CD4-positive, alpha-beta T cell (primary cell): ENCODE measurements around the gene LYPD3. TPM values are rescaled to one million over a fixed set of nuclear protein-coding genes. Genes with fewer than 3 reads are reported as not detected.

ENCODE experiments used
- ATAC-seq: fragments of 200-7000 bp; cut with Tn5 transposase; one replicate; pipeline ENCODE4 v1.10.0; 2022; ENCODE audit warnings: mild to moderate bottlenecking; ENCODE audit not compliant: poor library complexity
- CTCF ChIA-PET: fragments of 350-600 bp; sonication (Branson Sonifier 250); formaldehyde crosslinking; loops from one replicate; lab custom pipeline; 2021; ENCODE audit warnings: antibody characterized with exemption, inconsistent platforms; lab: Charles Lee
- POLR2A ChIA-PET: fragments of 350-600 bp; sonication (Branson Sonifier 250); formaldehyde crosslinking; loops from one replicate; lab custom pipeline; 2021; ENCODE audit warnings: antibody characterized with exemption, inconsistent platforms; lab: Charles Lee
- DNase-seq, 14 experiments: peaks; one replicate each; pipeline ENCODE4 v3.0.0-alpha.2; 2013 to 2020; ENCODE audit warnings: mixed read lengths in 2 of 14
- H3K27ac ChIP-seq, 2 donors: one replicate each; pipeline versions ENCODE4 v1.5.1 to v1.7.0; 2013; ENCODE audit warnings: low read length in 2 of 2, low read depth in 1 of 2, mild to moderate bottlenecking in 1 of 2
- H3K27me3 ChIP-seq, 2 experiments: 1 replicate in 1 of 2; 2 replicates in 1 of 2; pipeline versions ENCODE4 v1.6.1 to v1.7.0; 2013; ENCODE audit warnings: low read length in 2 of 2, control low read depth in 1 of 2, mild to moderate bottlenecking in 1 of 2, moderate library complexity in 1 of 2; ENCODE audit not compliant: insufficient read depth in 2 of 2, control insufficient read depth in 1 of 2
- H3K36me3 ChIP-seq: one replicate; pipeline ENCODE4 v1.6.1; 2013; ENCODE audit warnings: low read length, control low read depth; ENCODE audit not compliant: insufficient read depth
- H3K4me1 ChIP-seq: one replicate; pipeline ENCODE4 v1.6.1; 2013; ENCODE audit warnings: low read length, control low read depth; ENCODE audit not compliant: insufficient read depth
- H3K4me3 ChIP-seq: one replicate; pipeline ENCODE4 v1.5.1; 2013; ENCODE audit warnings: mild to moderate bottlenecking, low read length, moderate library complexity
- H3K9me3 ChIP-seq, 2 experiments: 1 replicate in 1 of 2; 2 replicates in 1 of 2; pipeline versions ENCODE4 v1.6.1 to v1.7.0; 2013; ENCODE audit warnings: low read length in 2 of 2, mild to moderate bottlenecking in 2 of 2, control low read depth in 1 of 2, moderate library complexity in 1 of 2; ENCODE audit not compliant: control insufficient read depth in 1 of 2, insufficient read depth in 1 of 2
- H3K27ac Mint-ChIP-seq: one replicate; pipeline ENCODE4 v1.8.0; 2020; ENCODE audit warnings: mixed read lengths
- H3K27me3 Mint-ChIP-seq: one replicate; pipeline ENCODE4 v1.8.0; 2021; ENCODE audit warnings: mixed read lengths
- H3K36me3 Mint-ChIP-seq: one replicate; pipeline ENCODE4 v1.8.0; 2021; ENCODE audit warnings: low read depth, mixed read lengths
- H3K4me1 Mint-ChIP-seq: one replicate; pipeline ENCODE4 v1.8.0; 2021; ENCODE audit warnings: low read depth, mixed read lengths
- H3K4me3 Mint-ChIP-seq: one replicate; pipeline ENCODE4 v1.8.0; 2020; ENCODE audit warnings: mild to moderate bottlenecking, mixed read lengths
- H3K9me3 Mint-ChIP-seq: one replicate; pipeline ENCODE4 v1.8.0; 2020; ENCODE audit warnings: mixed read lengths
- CTCF ChIP-seq: fragments of 200-600 bp; IDR thresholded peaks from one replicate; pipeline ENCODE4 v1.8.0; 2022; ENCODE audit warnings: antibody characterized with exemption, mild to moderate bottlenecking
- intact Hi-C, 2 experiments: fragments of 100-400 bp; cut with DNase I in 1 of 2; cut with micrococcal nuclease in 1 of 2; formaldehyde crosslinking; loops; one replicate each; pipeline versions ENCODE4 v1.15.1 to v1.9.0; 2023 to 2025; cut with DNase I, micrococcal nuclease
- total RNA-seq, 174 experiments: library from RNA in 2 of 174; stranded (reverse) in 2 of 174; gene quantifications; one replicate each; pipeline ENCODE4 v1.2.3 and lab custom pipeline; 2021 to 2026

LYPD3 gene
- total RNA-seq, 2 experiments from 2014 or later = 35.6 to 37.3 TPM

- H3K36me3 Mint-ChIP-seq = no peaks in the 10 kb centered on the region
- Histone ChIP-seq H3K27ac (no peak overlapping the region), H3K9me3 (no peaks in the 10 kb centered on the region), H3K4me1 (peaks cover 3% of the 10 kb centered on the region), H3K27me3 (no peaks in the 10 kb centered on the region), H3K36me3 (no peaks in the 10 kb centered on the region), H3K4me3 (no peak overlapping the region)
- no peaks in the 10 kb centered on the region for H3K9me3 Mint-ChIP-seq
- ChIA-PET POLR2A (no interaction called here), CTCF (interaction anchor here (1.6 kb wide), 1 partner anchor 23 kb away, joined by 5 read pairs; no protein-coding TSS in a partner anchor)
- no peaks in the 10 kb centered on the region for H3K27me3 Mint-ChIP-seq
- DNase-seq (no peak), ATAC-seq (no peak)
- intact Hi-C loops = no loop called here
- TF ChIP-seq CTCF = no peak
- H3K4me1 Mint-ChIP-seq = peaks cover 7% of the 10 kb centered on the region
- H3K27ac Mint-ChIP-seq = no peak overlapping the region
- no peak overlapping the region for H3K4me3 Mint-ChIP-seq
These were observed 41.6 kb downstream of the LYPD3 start for GRCh38 chr19:43423779-43424178.

DNA sequence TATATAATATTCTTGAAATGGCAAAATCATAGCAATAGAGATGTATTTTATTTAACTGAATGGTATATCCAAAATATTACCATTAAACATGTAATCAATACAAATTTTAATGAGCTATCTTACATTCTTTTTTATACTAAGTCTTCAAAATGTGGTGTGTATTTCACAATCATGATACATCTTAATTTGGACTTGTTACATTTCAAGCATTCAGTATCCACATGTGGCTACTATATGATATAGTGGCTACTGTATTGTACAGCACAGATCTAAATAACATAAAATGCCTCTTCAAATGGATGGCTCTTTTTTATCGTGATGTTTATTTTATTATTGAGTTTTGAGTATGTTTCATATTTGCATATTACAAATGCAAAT lies 42.7 kb downstream of the LYPD3 start:
- H3K4me3 Mint-ChIP-seq = no peak overlapping the region
- ChIA-PET CTCF (interaction anchor here (1.6 kb wide), 1 partner anchor 24 kb away, joined by 5 read pairs; no protein-coding TSS in a partner anchor), POLR2A (no interaction called here)
- H3K9me3 Mint-ChIP-seq = no peaks in the 10 kb centered on the region
- H3K27me3 ChIP-seq = no peaks in the 10 kb centered on the region
- H3K4me3 ChIP-seq = no peak overlapping the region
- intact Hi-C loops = no loop called here
- H3K27me3 Mint-ChIP-seq = no peaks in the 10 kb centered on the region
- ATAC-seq (no peak), DNase-seq (no peak)
- H3K27ac ChIP-seq = no peak overlapping the region
- peaks cover 7% of the 10 kb centered on the region for H3K4me1 Mint-ChIP-seq
- H3K36me3 Mint-ChIP-seq = no peaks in the 10 kb centered on the region
- H3K4me1 ChIP-seq = peaks cover 3% of the 10 kb centered on the region
- TF ChIP-seq CTCF = no peak
- H3K9me3 ChIP-seq = no peaks in the 10 kb centered on the region
- no peaks in the 10 kb centered on the region for H3K36me3 ChIP-seq
- no peak overlapping the region for H3K27ac Mint-ChIP-seq

DNA sequence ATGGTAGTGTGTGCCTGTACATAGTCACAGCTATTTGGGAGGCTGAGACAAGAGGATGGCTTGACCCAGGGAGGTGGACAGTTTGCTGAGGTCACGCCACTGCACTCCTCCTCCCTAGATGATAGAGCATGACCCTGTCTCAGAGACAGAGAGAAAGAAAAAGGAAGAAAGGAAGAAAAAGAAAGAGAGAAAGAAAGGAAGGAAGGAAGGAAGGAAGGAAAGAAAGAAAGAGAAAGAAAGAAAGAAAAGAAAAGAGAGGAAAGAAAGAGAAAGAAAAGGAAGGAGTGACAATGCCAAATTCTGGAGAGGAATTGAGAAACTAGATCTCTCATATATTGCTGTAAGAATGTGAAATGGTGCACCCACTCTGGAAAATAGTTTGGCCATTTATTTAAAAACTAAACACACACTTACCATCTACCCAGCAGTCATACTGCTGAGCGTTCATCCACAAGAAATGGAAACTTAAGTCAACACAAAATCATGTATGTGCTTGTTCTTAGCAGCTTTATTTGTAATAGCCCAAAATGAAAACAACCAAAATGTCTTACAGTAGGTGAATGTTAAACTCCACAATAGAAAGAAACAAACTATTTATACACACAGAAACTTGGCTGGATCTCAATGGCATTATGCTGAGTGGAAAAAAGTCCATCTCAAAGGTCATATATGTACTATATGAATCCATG lies 43.3 kb downstream of the LYPD3 start:
- ChIA-PET CTCF (no interaction called here), POLR2A (no interaction called here)
- TF ChIP-seq CTCF = no peak
- Mint-ChIP-seq H3K27me3 (no peaks in the 10 kb centered on the region), H3K36me3 (no peaks in the 10 kb centered on the region), H3K4me1 (peaks cover 7% of the 10 kb centered on the region), H3K27ac (no peak overlapping the region), H3K4me3 (no peak overlapping the region), H3K9me3 (no peaks in the 10 kb centered on the region)
- no peaks in the 10 kb centered on the region for H3K27me3 ChIP-seq
- H3K36me3 ChIP-seq = no peaks in the 10 kb centered on the region
- DNase-seq = no peak
- H3K27ac ChIP-seq = no peak overlapping the region
- H3K4me3 ChIP-seq = no peak overlapping the region
- no peaks in the 10 kb centered on the region for H3K9me3 ChIP-seq
- H3K4me1 ChIP-seq = peaks cover 3% of the 10 kb centered on the region
- no peak for ATAC-seq
- intact Hi-C loops = no loop called here
